Activated naive CD4-positive, alpha-beta T cell treated with anti-CD3 and anti-CD28 coated beads, Interleukin-2, amount 50 U/mL, for 16 hours (primary cell): ENCODE data around the gene COQ10B.

Experiments used
- DNase-seq: peaks from one replicate; pipeline ENCODE4 v3.0.0-alpha.2; 2020

Gene COQ10B

DNA sequence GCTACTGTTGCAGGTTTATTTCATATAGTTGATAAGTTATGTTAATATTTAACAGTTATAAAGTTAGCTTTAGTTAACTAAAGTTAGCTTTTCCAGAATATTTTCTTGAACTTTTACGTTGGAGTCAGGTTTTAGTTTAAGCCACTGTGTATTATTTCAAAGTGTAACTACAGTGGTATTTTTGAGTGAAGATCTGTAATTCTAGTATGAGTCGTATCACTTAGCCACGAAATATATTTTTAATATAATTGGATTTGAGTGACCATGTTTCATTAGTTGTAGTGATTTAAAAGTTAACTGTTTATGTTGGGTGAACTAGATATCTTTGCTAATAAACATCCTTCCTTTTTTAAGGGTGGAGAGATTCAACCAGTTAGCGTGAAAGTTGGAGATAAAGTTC, 49.3 kb downstream of the COQ10B start:
- DNase-seq, result no peak

DNA sequence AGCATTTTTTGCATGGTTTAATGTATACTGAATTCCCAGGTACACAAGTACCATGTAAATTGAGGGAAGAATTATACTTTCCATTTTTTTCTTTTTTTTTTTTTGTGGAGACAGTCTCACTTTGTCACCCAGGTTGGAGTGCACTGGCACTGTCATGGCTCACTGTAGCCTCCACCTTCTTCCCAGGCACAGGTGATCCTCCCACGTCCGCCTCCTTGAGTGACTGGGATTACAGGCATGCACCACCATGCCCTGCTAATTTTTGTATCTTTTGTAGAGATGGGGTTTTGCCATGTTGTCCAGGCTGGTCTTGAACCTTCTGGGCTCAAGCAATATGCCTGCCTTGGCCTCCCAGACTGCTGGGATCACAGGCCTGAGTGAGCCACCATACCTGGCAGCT, 50.6 kb downstream of the COQ10B start:
- DNase-seq, result no peak

DNA sequence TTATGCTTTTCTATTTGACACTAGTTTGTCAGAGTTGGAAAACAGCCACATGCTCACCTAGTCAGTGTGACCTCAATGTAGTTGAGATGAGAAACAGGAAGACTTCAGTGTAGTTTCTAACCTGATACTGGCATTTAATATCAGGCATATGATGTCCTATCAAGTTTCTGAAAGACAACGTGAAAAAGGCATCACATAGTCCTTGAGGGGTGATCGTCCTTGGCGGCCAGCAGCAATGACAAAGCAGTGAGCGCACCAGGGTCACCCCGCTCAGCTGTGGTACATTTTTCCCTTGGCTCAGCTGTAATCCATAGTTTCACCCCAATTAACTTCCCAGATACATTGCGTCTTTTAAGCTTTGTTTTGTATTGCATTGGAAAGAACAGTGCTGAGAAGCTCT, 51.2 kb downstream of the COQ10B start:
- DNase-seq, result no peak

DNA sequence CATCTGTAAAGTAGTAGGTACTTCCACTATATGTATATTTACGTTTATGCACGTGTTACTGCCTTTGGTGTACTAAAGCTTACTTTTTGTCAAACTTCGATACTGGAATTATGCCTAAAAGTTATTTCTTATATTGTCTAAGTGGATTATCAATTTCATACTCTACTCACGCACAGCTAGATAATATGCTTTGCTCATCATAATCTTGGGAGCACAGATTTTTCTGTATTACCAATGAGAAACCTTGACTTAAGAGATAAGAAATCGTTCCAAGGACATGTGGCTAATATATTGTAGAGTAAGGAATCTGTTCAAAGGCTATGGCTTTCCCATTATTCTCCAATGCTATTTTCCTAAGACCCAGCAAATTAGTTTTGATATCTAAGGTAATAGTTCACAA, 53.3 kb downstream of the COQ10B start:
- no peak for DNase-seq

DNA sequence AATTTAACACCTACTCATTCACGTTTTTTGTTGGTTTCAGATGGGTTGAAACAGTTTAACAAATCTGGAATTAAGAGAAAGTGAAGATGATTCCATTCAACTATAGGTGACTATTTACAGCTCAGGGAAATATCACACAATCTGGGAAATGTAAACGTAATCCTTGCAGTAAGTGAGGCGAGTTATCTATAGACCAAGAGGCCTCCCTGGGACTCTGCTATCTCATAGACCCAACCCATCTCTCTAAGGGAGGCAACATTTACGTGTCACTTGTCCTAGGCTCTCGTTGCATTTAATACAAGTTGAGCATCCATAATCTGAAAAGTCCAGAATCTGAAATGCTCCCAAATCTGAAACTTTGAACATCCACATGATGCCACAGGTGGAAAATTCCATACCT, 60.6 kb downstream of the COQ10B start:
- no peak for DNase-seq

DNA sequence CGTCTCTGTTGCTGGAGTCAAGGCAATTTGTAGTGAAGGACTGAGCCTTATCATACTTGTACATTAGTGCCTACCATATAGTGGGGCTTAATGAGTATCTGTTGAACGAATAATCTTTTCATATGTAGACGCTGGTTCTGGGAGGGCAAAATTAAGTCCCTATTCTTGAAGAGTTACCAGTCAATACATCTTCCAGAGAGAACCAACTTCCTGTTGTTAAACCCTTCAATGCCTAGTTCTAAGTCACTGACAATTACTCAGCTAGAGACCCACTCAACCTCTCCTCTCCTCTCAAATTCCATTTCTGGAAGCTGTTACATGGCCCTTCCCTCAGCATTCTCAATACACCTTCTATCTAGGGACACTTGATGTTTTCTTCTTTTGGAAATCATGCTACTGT, 61.4 kb downstream of the COQ10B start:
- DNase-seq, result no peak

DNA sequence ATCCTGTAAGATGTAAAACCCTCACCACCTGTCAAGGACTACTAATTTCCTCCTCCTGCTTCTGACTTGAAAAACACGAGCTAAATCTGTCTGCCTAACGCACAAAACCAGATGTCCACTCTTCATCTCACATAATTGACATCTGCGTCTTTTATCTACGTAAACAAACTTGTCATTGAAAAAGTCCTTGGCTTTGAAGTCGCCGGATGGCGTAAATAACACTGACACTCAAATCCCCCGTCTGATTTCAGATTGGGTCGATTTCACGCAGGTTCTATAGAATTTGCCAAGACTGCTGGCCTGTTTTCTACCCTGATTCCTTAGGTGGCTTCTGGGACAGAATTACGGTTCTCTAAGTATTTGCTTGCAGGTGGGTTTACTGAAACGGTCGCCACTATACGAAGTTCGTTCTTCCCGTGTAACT, 62.0 kb downstream of the COQ10B start:
- no peak for DNase-seq

DNA sequence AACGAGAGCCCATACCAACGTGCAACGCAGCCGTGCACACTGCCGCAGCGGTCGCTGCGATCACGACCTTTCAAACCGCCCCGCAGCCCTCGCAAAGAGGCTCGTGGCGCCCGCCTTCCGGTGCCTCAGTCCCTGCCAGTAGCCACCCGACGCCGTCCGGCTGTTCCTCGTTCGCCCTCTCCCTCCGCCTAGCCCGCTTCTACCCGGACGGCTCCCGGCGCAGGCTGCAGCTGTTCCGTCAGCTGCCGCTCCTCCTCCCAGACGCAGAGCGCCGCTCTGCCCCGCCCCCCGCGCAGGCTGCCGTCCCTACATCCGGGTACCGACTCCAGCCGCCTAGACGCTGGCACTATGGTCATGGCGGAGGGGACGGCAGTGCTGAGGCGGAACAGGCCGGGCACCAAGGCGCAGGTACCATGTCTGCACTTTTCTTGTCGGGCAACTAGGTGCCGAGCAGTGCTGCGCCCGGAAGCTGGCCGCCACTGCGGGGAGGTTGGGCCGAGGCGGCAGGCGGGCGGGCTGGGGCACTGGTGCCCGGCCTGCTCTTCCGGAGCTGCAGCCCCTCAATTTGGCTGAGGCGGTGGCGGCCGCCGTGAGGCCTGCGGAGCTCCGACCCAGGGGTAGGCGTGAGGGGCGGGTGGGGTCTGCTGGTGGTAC, 62.5 kb downstream of the COQ10B start, which contains the start of gene MOB4:
TSS of gene MOB4 (plus strand) at position 328 of the 654 bp plus-strand sequence. CDS start at position 349, 21 bp downstream.
- DNase-seq, result peak; percentile 92

DNA sequence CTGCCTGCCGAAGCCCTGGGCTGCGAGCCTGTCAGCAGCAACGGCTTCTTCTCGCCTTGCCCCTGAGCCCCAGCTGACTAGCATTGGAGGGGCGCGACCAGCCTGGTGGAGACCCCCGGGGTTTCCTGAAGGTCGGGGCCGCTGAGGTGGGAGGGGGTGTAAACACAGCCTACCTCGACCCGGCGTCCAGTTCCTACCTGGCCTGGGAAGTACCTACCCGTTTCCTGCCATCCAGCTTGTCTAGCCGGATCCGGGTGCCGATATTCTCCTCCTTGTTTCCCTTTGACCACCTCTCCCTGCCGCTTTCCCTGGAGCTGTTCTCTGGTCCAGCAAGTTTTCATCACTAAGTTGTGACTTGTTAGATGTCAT, 63.0 kb downstream of the COQ10B start:
- no peak for DNase-seq

DNA sequence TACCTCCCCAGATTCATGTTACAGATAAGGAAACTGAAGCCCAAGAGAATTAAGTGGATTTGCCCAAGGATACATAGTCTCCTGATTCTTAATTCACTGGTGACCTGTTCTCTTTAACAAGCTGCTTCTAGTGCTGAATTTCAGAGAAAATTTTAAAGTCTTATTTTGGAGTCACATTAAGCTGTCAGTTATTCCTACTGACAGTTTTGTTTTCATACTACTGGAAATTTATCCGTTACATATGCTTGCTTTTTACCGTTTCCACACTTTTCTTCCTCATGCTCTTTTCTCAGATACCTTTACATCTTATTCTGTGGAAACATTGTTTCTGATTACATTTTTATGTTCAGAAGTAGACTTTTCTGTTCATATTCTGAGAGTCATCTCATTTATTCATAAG, 63.8 kb downstream of the COQ10B start:
- no peak for DNase-seq
